HG02938 (cell line): ENCODE measurements around the gene SCAI.

ENCODE experiments used
- ATAC-seq: cut with Tn5 transposase; IDR thresholded peaks from one replicate; pipeline ENCODE4 v1.9.1; 2021; ENCODE audit warnings: mild to moderate bottlenecking, moderate library complexity; ENCODE audit not compliant: unreplicated experiment

The SCAI gene

DNA sequence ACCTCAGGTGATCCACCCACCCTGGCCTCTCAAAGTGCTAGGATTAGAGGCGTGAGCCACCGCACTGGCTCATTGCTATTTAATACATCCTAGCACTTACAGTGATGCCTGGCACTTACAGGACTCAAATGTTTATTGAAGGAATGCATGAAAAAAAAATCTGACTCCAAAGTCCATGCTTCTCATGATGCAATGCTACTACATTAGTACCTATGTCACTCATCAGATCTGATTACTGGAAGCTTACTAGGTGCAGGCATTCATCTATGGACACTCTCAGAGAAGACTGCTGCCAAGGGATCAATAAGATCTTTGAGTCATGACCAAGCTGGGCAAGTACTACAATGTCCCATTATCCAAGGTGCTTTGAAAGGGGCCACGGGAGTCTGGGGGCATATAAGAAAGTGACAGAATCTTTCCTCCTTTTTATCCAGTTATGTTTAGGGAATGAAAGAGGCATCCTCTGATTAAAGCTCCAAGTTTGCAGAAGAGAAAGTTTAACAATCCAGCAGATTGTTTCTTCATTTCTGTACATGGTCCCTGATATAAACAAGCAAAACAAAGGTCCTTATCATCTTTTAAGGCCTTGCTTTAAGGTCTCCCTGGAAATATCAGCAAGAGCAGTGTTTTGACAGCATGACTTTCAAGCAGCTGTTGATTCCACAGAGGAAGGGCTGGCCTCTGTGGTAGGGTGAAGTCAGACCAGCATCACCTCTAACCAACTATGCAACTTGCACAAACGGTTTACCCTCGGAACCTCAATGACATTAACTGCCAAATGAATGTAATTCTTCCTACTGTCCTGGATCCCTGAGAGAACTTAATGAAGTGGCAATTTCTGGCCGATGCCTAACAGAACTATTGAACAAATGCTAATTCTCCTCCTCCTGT is 245.5 kb downstream of the SCAI start:
- no peak for ATAC-seq

DNA sequence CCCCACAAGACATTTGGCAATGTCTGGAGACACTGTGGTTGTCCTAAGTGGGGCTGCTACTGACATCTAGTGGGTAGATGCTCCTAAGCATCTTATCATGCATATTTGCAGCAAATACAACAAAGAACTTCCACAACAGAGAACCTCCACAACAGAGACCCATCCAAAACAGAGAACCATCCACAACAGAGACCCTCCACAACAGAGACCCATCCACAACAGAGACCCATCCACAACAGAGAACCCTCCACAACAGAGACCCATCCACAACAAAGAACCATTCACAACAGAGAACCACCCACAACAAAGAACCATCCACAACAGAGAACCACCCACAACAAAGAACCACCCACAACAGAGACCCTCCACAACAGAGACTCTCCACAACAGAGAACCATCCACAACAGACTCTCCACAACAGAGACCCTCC is 248.6 kb downstream of the SCAI start:
- ATAC-seq, result no peak

DNA sequence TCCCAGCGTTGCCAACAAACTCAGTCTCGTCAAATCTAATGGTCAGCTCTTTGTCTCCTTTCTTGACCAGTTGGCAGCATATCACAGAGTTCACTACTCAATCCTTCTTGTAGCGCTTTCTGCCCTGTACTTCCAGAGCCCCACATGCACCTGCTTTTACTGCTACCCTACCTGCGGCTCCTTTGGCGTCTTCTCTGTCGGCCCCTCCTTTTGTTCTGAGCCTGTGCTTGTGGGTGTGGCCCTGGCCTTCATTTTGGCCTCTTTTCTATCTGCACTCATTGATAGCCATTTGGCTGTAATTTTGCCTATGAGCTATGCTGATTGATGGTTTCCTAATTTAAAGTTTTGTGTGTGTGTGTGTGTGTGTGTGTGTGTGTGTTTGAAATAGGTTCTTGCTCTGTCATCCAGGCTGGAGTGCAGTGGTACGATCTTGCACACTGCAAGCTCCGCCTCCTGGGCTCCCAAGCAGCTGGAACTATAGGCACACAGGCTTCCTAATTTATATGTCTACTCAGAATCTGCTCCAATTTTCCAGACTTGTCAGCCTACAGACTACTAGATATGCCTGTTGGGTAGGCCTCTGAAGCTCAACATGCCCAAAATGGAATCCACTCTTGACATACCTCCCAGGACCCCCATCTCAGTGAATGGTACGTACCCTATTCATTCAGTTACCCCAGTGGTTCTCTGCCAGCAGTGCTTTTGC is 249.1 kb downstream of the SCAI start:
- no peak for ATAC-seq
